ENCODE measurements around the gene CERS5.
A peak's percentile ranks its signal among the peaks of the same experiment; 100 is the strongest.

GRCh38 chr12:50111693-50112455 is 55.3 kb downstream of the CERS5 start, which contains the start of gene COX14:
- peak; percentile 91 to 95 (median 92) for TF ChIP-seq CTCF (IDR thresholded peaks at IDR 0.05)
- TF ChIP-seq POLR2A (IDR thresholded peaks at IDR 0.05): peak; percentile 87 to 92
- peak; percentile 98 for TF ChIP-seq EP300 (IDR thresholded peaks at IDR 0.05)
